ENCODE data around the gene ADGRD2.

DNA sequence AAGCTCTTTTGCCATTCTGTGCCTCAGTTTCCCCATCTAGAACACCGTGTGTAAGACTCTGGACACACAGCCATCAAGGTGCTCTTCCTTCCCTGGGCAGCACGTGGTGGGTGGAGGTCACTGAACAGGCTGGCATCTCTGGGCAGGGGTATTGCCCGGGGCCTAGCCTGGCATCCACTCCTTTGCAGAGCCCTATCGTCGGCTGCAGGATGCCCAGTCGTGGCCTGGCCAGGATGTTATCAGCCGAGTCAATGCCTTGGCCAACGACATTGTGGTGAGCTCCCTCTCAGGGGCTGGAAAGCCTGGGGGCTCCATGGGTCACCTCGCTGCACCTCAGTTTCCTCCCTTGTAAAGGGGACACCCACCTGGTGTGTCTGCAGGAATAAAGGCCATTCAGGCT, 4.0 kb downstream of the ADGRD2 start:
- TF ChIP-seq, protein P1, sequence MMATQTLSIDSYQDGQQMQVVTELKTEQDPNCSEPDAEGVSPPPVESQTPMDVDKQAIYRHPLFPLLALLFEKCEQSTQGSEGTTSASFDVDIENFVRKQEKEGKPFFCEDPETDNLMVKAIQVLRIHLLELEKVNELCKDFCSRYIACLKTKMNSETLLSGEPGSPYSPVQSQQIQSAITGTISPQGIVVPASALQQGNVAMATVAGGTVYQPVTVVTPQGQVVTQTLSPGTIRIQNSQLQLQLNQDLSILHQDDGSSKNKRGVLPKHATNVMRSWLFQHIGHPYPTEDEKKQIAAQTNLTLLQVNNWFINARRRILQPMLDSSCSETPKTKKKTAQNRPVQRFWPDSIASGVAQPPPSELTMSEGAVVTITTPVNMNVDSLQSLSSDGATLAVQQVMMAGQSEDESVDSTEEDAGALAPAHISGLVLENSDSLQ (IDR thresholded peaks at IDR 0.05): no peak
- TF ChIP-seq BHLHE40 (IDR thresholded peaks at IDR 0.05; ENCODE audit: borderline replicate concordance): no peak
